GM18511 (cell line): Measurements from ENCODE around the gene PYCR2.
A peak's percentile ranks its signal among the peaks of the same experiment; 100 is the strongest.

Source experiments
- ATAC-seq: cut with Tn5 transposase; IDR thresholded peaks from one replicate; pipeline ENCODE4 v1.9.1; 2021; ENCODE audit warnings: mild to moderate bottlenecking, moderate library complexity; ENCODE audit not compliant: unreplicated experiment

PYCR2 gene

GRCh38 chr1:225921734-225922709, 2.0 kb downstream of the PYCR2 start:
- no peak for ATAC-seq

DNA sequence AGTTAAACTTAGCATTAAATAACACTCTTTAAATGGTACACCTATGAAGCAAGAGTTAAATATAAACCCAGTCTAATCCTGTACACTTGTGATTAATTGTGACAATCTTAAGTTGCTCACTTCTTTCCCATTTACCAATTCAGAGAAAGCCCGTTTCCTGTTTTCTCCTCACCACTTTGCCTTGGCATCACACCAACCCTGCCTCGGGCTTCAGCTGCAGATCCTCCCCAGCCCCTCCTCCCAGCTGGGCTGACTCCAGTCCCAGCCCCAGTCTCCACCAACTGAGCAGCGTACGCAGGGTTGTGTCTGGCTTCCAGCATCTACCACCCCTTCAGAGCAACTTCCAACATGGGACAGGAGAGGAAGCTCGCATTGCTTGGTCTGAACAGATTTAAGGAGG, 4.1 kb downstream of the PYCR2 start:
- no peak for ATAC-seq

DNA sequence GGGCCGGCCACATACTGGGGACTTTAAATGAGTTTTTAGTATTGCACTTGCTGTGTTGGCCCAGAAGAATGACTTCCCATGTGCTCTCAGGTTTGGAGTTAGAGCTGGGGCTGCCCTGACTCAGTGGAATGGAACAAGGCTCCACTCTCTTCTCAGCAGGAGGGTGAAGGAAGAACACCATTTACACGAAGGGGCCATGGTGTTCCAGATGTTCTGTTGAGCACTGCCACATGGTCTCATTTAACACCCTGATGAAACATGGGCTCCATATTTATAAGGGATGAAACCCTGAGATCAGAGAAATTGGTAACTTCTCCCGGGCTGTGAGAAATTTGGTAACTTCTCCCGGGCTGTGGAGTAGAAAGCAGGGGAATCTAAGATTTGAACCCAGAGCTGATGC, 5.8 kb downstream of the PYCR2 start:
- ATAC-seq = no peak

DNA sequence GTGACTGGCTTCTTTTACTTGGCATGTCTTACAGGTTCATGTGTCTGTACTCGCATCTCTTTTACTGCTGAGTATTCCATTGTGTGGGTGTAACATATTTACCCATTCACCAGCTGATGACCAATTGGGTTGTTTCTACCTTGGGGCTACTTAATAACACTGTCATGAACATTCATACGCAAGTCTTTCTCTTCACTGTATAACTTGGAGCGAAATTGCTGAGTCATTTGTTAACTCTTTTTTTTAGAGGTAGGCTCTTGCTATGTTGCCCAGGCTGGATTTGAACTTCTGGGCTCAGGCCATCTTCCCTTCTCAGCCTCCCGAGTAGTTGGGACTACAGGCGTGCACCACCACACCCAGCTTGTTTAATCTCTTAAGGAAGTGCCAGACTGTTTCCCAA, 6.5 kb downstream of the PYCR2 start:
- ATAC-seq = no peak

DNA sequence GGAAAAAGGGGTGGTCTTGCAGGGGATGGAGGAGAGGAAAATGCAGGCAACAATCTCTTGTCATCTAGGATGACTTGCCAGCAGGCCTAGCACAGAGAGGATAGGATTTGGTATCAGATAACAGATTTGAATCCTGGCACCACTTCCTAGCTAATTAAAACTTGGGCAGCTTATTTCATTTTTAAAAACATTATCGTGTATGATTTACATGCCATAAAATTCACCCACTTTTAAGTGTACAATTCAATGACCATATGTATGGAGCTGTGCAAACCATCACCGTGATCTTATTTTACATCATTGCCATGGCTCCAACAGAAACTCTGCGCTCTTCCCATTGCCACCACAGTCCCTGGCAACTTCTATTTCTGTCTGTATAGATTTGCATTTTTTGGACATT, 6.9 kb downstream of the PYCR2 start:
- no peak for ATAC-seq

DNA sequence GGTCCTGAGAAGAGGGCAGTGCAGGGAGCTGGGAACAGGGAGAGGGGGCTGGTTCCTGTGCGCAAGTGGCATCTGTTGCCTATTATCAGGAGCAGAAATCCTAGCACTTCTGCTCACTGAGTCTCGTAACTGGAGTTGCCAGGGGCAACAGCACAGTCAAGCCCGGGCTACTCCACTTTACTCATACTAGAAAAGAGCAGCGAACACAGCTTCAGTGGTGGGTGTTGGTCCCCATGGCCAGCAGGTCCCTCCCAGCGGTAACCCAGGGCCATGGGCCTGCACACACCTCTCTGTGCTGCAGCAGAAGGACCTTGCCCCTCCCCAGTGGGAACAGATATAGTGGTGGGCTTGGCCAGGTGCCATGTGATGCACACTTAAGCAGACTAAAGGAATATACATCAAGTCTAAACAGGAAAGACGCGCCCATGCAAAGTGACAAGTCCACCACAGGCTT, 8.5 kb downstream of the PYCR2 start:
- ATAC-seq = no peak

GRCh38 chr1:225914947-225915346, 9.1 kb downstream of the PYCR2 start:
- ATAC-seq = no peak

- no peak for ATAC-seq
Observed at GRCh38 chr1:225914391-225914790, 9.7 kb downstream of the PYCR2 start.

DNA sequence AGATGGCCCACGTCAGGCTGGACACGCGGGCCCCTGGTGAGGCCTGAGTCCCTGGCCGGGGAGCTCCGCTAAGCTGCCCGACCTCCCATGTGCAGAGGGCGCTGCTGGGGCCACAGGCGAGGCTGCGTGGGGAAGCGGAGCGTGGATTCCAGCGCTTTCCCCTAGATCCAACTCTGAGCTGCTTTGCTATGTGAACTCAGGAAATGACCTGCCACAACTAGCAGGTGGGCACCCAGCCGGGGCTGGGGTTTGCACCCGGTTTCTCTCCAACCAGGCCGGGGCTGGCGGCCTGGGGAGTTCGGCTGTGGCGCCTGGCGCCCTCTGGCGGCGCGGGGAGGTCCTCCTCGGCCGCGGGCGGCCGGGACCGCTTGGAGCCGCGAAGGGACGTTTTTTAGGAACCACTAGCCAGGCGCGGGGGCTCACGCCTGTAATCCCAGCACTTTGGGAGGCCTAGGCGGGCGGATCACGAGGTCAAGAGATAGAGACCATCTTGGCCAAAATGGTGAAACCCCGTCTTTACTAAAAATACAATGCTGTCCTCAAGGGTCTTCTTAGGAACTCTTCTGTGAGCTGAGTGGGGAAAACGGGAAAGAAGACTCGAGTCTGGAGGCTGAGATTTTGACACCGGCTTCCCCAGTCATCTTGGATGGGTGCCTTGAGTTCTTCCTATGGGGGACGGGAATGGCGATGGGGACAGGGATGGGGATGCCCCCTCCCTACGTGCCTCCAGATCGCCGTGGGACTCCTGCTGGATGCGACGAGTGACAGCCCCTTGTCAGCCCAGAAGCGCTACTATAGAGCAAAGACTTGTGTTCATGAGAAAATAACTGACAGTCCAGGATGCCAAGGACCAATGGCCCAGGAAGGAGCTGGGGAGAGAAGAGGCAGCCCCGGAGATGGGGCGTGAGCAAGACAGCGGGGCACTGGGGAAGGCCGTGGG, 12.6 kb downstream of the PYCR2 start:
- ATAC-seq = peak; percentile 85

GRCh38 chr1:225909477-225909876, 14.6 kb downstream of the PYCR2 start:
- no peak for ATAC-seq

- no peak for ATAC-seq
Observed at GRCh38 chr1:225908773-225909172, 15.3 kb downstream of the PYCR2 start.

- ATAC-seq = no peak
Observed at GRCh38 chr1:225908013-225908640, 15.9 kb downstream of the PYCR2 start.

DNA sequence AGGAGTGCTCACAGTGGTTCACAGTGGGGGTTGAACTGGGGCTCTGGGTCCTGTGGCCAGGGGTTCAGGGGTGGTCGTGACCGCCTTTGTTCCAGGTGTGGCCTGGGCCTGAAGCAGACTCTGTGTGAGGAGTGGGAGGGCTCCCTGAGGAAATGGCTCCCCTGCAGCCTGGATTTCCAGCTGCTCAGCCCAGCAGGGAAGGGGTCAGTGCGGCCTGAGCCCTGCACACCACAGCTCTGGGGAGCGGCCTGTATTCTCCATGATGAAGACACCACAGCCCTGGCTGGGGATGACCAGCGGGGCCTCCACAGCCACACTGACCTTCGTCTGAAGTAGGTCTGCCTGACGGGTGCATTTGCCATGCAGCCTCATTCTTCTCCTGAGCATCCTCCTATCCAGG, 16.7 kb downstream of the PYCR2 start:
- ATAC-seq = no peak

GRCh38 chr1:225906467-225906866, 17.6 kb downstream of the PYCR2 start:
- no peak for ATAC-seq

GRCh38 chr1:225903623-225904022, 20.4 kb downstream of the PYCR2 start:
- no peak for ATAC-seq

DNA sequence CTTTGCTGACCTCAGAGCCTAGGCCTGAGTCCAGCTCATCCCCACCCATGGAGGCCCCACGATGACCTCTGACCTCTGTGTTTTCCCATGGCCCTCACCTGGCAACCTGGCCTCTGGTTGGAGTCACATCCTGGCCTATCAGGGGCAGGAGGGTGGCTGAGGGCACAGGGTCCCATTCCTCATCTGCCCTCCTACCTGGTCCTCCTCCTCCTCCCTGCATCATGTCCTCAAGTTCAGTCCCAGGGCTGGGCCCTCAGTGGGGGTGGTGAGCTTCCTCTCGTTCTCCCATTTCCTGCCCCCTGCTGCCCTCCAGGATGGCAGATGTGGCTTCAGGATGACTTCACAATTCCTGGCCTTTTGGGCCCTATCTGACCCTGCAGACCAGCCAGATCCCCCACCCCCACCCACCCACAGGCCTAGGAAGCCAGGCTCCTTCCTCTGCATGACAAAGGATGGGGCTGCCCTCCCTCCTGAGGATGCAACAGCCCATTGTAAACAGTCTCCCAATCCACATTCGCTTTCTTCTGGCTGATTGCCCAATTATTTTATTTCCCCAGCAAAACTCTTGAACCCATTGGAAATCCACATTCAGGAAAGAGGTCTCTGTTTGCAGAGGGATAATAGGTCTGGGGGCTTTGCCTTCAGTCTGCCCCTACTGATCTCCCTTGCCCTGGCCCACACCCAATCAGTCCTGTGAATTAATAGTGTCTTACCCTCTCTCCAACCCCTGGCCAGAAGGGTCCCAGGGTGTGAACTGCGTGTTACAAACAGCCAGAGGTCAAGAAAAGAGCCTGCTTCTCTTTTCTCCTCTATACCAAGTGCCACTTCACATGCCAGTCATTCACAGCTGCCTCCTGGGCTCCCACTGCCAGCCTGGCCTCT, 24.8 kb downstream of the PYCR2 start:
- no peak for ATAC-seq

GRCh38 chr1:225897595-225898514, 26.2 kb downstream of the PYCR2 start:
- no peak for ATAC-seq

DNA sequence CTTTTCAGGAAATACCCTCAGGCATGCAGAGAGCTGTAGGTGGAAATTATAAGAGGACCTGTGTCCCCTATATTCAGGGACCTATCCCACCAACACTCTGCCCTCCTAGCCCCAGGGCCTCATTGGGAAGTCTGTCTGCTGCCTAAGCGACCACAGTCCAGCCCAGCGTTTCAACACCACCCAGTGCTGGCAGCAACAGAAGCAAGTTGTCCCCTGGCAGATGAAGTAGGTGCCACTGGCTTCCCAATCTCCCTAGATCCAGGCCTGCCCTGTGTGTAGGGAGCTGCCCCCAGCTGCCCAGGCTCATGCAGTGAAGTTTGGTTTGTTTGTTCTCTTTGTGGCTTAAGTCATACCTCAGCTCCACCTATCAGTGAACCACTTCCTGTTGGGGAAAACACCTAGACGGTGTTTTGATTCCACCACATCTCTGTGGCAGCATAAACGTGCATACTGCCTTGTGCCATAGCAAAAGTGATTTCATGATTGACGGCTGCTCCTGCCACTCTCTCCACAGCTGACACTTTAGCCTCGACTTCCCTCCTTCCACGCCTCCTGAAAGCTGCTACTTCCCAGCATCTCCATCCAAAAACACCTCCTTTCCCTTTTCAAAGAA, 27.0 kb downstream of the PYCR2 start:
- ATAC-seq = peak; percentile 100

DNA sequence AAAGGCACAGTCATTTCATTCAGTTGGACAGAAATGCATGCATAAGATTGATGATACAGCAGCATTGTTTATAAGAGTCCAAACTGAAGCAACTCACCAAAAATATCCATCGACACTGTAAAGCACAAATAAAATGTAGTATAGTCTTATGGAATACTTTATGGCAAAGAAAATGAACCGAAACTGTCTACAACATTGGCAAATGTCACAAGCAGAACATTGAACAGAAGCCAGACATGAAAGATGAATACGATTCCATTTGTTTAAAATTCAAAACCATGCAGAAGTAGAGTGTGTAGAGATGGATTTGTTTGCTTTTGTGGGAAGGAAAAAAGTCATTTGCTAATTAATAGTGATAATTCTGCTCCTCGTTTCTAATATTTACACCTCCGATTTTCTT, 27.6 kb downstream of the PYCR2 start:
- ATAC-seq = no peak
